Coronary artery (tissue), 2 donors: ENCODE data around the gene MISP.

Source experiments
- DNase-seq: peaks from one replicate; pipeline ENCODE4 v3.0.0-alpha.2; 2017; ENCODE audit warnings: low spot score
- H3K27ac ChIP-seq, 2 donors: fragments of 200-600 bp; sonication (generic); one replicate each; pipeline ENCODE4 v1.5.1; 2016 to 2019
- H3K4me3 ChIP-seq: fragments of 200-600 bp; sonication (generic); 2 replicates; pipeline ENCODE4 v1.5.1; 2016; ENCODE audit warnings: mild to moderate bottlenecking, moderate library complexity
- CTCF ChIP-seq: fragments of 200-600 bp; sonication (generic); IDR thresholded peaks from one replicate; pipeline ENCODE4 v1.5.1; 2019; ENCODE audit warnings: antibody characterized with exemption

The MISP gene

GRCh38 chr19:806815-807421, 56.0 kb downstream of the MISP start:
- no peak for DNase-seq

GRCh38 chr19:807627-808422, 56.9 kb downstream of the MISP start:
- no peak for TF ChIP-seq CTCF
- H3K27ac ChIP-seq = no peak overlapping the region
- no peak for DNase-seq
- H3K4me3 ChIP-seq = no peak overlapping the region

More at GRCh38 chr19:806815-807421, 56.0 kb downstream of the MISP start:
- H3K27ac ChIP-seq = no peak overlapping the region
- H3K4me3 ChIP-seq = no peak overlapping the region
- no peak for TF ChIP-seq CTCF

- Histone ChIP-seq H3K27ac (no peak overlapping the region), H3K4me3 (no peak overlapping the region)
- TF ChIP-seq CTCF = no peak
- DNase-seq = no peak
Observed at GRCh38 chr19:808423-808775, 57.5 kb downstream of the MISP start.

GRCh38 chr19:810077-810855, 59.4 kb downstream of the MISP start:
- Histone ChIP-seq H3K4me3 (no peak overlapping the region), H3K27ac (no peak overlapping the region)
- DNase-seq = no peak
- no peak for TF ChIP-seq CTCF

- H3K4me3 ChIP-seq = no peak overlapping the region
- H3K27ac ChIP-seq = no peak overlapping the region
- DNase-seq = no peak
- no peak for TF ChIP-seq CTCF
Observed at GRCh38 chr19:810883-811489, 60.1 kb downstream of the MISP start.

- no peak overlapping the region for H3K27ac ChIP-seq
- H3K4me3 ChIP-seq = no peak overlapping the region
- DNase-seq = no peak
- TF ChIP-seq CTCF = no peak
Observed at GRCh38 chr19:811506-812048, 60.7 kb downstream of the MISP start.
